Liver (tissue), 9 donors: ENCODE measurements around the gene DDX1. TPM values are rescaled to one million over a fixed set of nuclear protein-coding genes. Genes with fewer than 3 reads are reported as not detected.

ENCODE experiments used
- DNase-seq: peaks from one replicate; pipeline ENCODE4 v3.0.0-alpha.2; 2017; ENCODE audit warnings: low spot score
- H3K27ac ChIP-seq, 2 donors: one replicate each; pipeline ENCODE4 v1.7.0; 2013; ENCODE audit warnings: inconsistent platforms in 2 of 2, low read length in 2 of 2, control low read depth in 1 of 2, low read depth in 1 of 2, mild to moderate bottlenecking in 1 of 2
- H3K27me3 ChIP-seq, 4 donors: one replicate each; pipeline versions ENCODE4 v1.6.1 to v1.7.0; 2013; ENCODE audit warnings: low read length in 3 of 4, inconsistent platforms in 1 of 4, mild to moderate bottlenecking in 1 of 4, moderate library complexity in 1 of 4; ENCODE audit not compliant: control insufficient read depth in 4 of 4, insufficient read depth in 4 of 4
- H3K36me3 ChIP-seq, 4 donors: one replicate each; pipeline versions ENCODE4 v1.6.1 to v1.7.0; 2013; ENCODE audit warnings: low read length in 3 of 4, mild to moderate bottlenecking in 3 of 4, low read depth in 1 of 4, moderate library complexity in 1 of 4; ENCODE audit not compliant: control insufficient read depth in 4 of 4, insufficient read depth in 3 of 4
- H3K4me1 ChIP-seq, 4 donors: one replicate each; pipeline versions ENCODE4 v1.6.1 to v1.7.0; 2013; ENCODE audit warnings: low read length in 3 of 4, mild to moderate bottlenecking in 3 of 4, moderate library complexity in 1 of 4; ENCODE audit not compliant: control insufficient read depth in 4 of 4, insufficient read depth in 4 of 4
- H3K4me3 ChIP-seq, 3 donors: one replicate each; pipeline versions ENCODE4 v1.6.1 to v1.7.0; 2013; ENCODE audit warnings: low read length in 3 of 3, control low read depth in 1 of 3, low read depth in 1 of 3, mild to moderate bottlenecking in 1 of 3
- H3K9ac ChIP-seq, 2 donors: one replicate each; pipeline ENCODE4 v1.7.0; 2013; ENCODE audit warnings: low read length in 2 of 2, mild to moderate bottlenecking in 2 of 2, moderate library complexity in 2 of 2, control low read depth in 1 of 2, low read depth in 1 of 2
- H3K9me3 ChIP-seq, 4 donors: one replicate each; pipeline versions ENCODE4 v1.6.1 to v1.7.0; 2013; ENCODE audit warnings: low read length in 3 of 4; ENCODE audit not compliant: control insufficient read depth in 4 of 4
- ATF3 ChIP-seq: IDR thresholded peaks from 2 replicates; pipeline ENCODE4 v1.6.1; 2016; ENCODE audit warnings: antibody characterized with exemption
- CTCF ChIP-seq: fragments of 150-350 bp; IDR thresholded peaks from 2 replicates; pipeline ENCODE4 v1.5.1; 2017; ENCODE audit warnings: improper control_type of control experiment, low read depth, low read length; ENCODE audit not compliant: missing input control
- EGR1 ChIP-seq, 2 donors: IDR thresholded peaks; 2 replicates each; pipeline ENCODE4 v1.6.1; 2016 to 2018; ENCODE audit warnings: antibody characterized with exemption in 2 of 2, low read depth in 2 of 2
- FOXA1 ChIP-seq: IDR thresholded peaks from 2 replicates; pipeline ENCODE4 v1.6.1; 2016; ENCODE audit warnings: antibody characterized with exemption
- FOXA2 ChIP-seq: IDR thresholded peaks from 2 replicates; pipeline ENCODE4 v1.6.1; 2016; ENCODE audit warnings: antibody characterized with exemption
- GABPA ChIP-seq, 2 donors: IDR thresholded peaks in 1 of 2; conservative IDR thresholded peaks in 1 of 2; 2 replicates each; pipeline ENCODE4 v1.6.1; 2016; ENCODE audit warnings: antibody characterized with exemption in 2 of 2, mild to moderate bottlenecking in 1 of 2, moderate library complexity in 1 of 2
- HNF4A ChIP-seq, 2 donors: conservative IDR thresholded peaks; 2 replicates each; pipeline ENCODE4 v1.6.1; 2016; ENCODE audit warnings: antibody characterized with exemption in 2 of 2, mild to moderate bottlenecking in 2 of 2
- HNF4G ChIP-seq: IDR thresholded peaks from 2 replicates; pipeline ENCODE4 v1.6.1; 2016; ENCODE audit warnings: antibody characterized with exemption
- JUND ChIP-seq, 2 donors: IDR thresholded peaks; 2 replicates each; pipeline ENCODE4 v1.6.1; 2016; ENCODE audit warnings: antibody characterized with exemption in 2 of 2
- MAX ChIP-seq: IDR thresholded peaks from 2 replicates; pipeline ENCODE4 v1.6.1; 2016; ENCODE audit warnings: antibody characterized with exemption
- NR2F2 ChIP-seq: IDR thresholded peaks from 2 replicates; pipeline ENCODE4 v1.6.1; 2016; ENCODE audit warnings: antibody characterized with exemption
- RAD21 ChIP-seq, 2 donors: IDR thresholded peaks; 2 replicates each; pipeline ENCODE4 v1.6.1; 2016; ENCODE audit warnings: antibody characterized with exemption in 2 of 2, mild to moderate bottlenecking in 2 of 2
- REST ChIP-seq: IDR thresholded peaks from 2 replicates; pipeline ENCODE4 v1.6.1; 2016; ENCODE audit warnings: antibody characterized with exemption, mild to moderate bottlenecking
- RXRA ChIP-seq, 2 donors: IDR thresholded peaks; 2 replicates each; pipeline ENCODE4 v1.6.1; 2017 to 2018; ENCODE audit warnings: antibody characterized with exemption in 2 of 2, mild to moderate bottlenecking in 1 of 2
- TAF1 ChIP-seq: conservative IDR thresholded peaks from 2 replicates; pipeline ENCODE4 v1.6.1; 2016; ENCODE audit warnings: antibody characterized with exemption, mild to moderate bottlenecking
- YY1 ChIP-seq: IDR thresholded peaks from 2 replicates; pipeline ENCODE4 v1.6.1; 2016; ENCODE audit warnings: antibody characterized with exemption, mild to moderate bottlenecking
- ZBTB33 ChIP-seq: IDR thresholded peaks from 2 replicates; pipeline ENCODE4 v1.6.1; 2016; ENCODE audit warnings: antibody characterized with exemption
- WGBS: extraction: QIAGEN DNeasy Blood & Tissue Kit; methylation state at CpG from one replicate; pipeline ENCODE4 v1.1.7; 2013; 5-methylcytosine and 5-hydroxymethylcytosine counted together
- polyA plus RNA-seq, 2 donors: library from polyadenylated mRNA; stranded (reverse) in 1 of 2; unstranded in 1 of 2; fragments of 200-250 nt in 1 of 2; fragments of >200 nt in 1 of 2; fragmentation: Nextera tagmentation in 1 of 2; extraction: Ambion mirVana in 1 of 2; gene quantifications; one replicate each; pipeline versions ENCODE4 v1.2.1 to v1.2.3, GENCODE V29; 2013 to 2015
- total RNA-seq, 2 donors: library from RNA; depleted of rRNA; stranded (reverse); fragments of >200 nt; gene quantifications; one replicate each; pipeline ENCODE4 v1.2.3, GENCODE V29; 2014
- donor health status: healthy.
- donor health status: healthy.
- donor health status: healthy.
- donor health status: healthy.
- donor health status: healthy.

Gene DDX1
- total and polyA plus RNA-seq, 4 donors, result 31.7 to 43.9 (median 38.8) TPM

GRCh38 chr2:15656090-15656489, 64.4 kb downstream of the DDX1 start:
- no peaks in the 10 kb centered on the region for H3K36me3 ChIP-seq
- H3K27me3 ChIP-seq, result no peaks in the 10 kb centered on the region
- no peak for DNase-seq
- no peaks in the 10 kb centered on the region for H3K4me1 ChIP-seq
- H3K9ac ChIP-seq, result no peak overlapping the region
- TF ChIP-seq FOXA1, result no peak
- TF ChIP-seq HNF4A (conservative IDR thresholded peaks at IDR 0.05), result no peak
- TF ChIP-seq RXRA (IDR thresholded peaks at IDR 0.05), result no peak
- no peak for TF ChIP-seq RAD21 (IDR thresholded peaks at IDR 0.05)
- TF ChIP-seq HNF4G, result no peak
- TF ChIP-seq FOXA2, result no peak
- no peak for TF ChIP-seq ATF3
- no peak for TF ChIP-seq TAF1
- no peak for TF ChIP-seq CTCF
- no peak for TF ChIP-seq ZBTB33
- no peak for TF ChIP-seq REST
- TF ChIP-seq YY1, result no peak
- no peak for TF ChIP-seq NR2F2
- no peak for TF ChIP-seq MAX
- TF ChIP-seq GABPA (IDR thresholded peaks at IDR 0.05 in 1 of 2, conservative IDR thresholded peaks at IDR 0.05 in 1 of 2), result no peak
- no peak for TF ChIP-seq EGR1 (IDR thresholded peaks at IDR 0.05; ENCODE audit: low read depth in 2 of 2)
- no peak for TF ChIP-seq JUND (IDR thresholded peaks at IDR 0.05)
- H3K4me3 ChIP-seq, result no peak overlapping the region
- 96% methylated on average over 8 of the region's 8 CpGs for WGBS
- H3K27ac ChIP-seq, result no peak overlapping the region
- H3K9me3 ChIP-seq, result no peaks in the 10 kb centered on the region

DNA sequence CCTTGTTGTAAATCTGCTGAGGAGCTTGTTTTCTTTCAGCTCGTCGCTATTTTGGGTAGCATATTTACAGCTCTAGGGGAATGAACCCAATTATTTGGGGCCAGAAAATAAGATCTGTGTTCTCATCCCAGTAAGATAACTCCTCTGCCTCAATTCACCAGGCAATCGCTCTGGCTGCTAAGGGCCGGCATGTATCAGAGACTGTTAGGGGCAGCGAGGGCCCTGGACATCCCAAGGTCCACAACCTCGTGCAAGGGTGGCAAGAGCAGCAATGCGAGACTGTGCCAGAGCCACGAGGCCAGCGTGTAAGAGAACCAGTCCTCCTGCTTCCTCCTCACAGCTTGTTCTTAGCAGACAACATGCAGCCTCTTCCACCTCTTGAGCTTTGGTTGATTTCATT, 66.1 kb downstream of the DDX1 start:
- H3K9ac ChIP-seq, result no peak overlapping the region
- 93% methylated on average over 9 of the region's 9 CpGs for WGBS
- no peaks in the 10 kb centered on the region for H3K36me3 ChIP-seq
- no peaks in the 10 kb centered on the region for H3K9me3 ChIP-seq
- no peaks in the 10 kb centered on the region for H3K27me3 ChIP-seq
- no peak overlapping the region for H3K27ac ChIP-seq
- no peak overlapping the region for H3K4me3 ChIP-seq
- no peak for TF ChIP-seq RAD21 (IDR thresholded peaks at IDR 0.05)
- TF ChIP-seq ZBTB33, result no peak
- TF ChIP-seq JUND (IDR thresholded peaks at IDR 0.05), result no peak
- TF ChIP-seq FOXA2, result no peak
- no peak for TF ChIP-seq ATF3
- no peak for TF ChIP-seq REST
- TF ChIP-seq HNF4A (conservative IDR thresholded peaks at IDR 0.05), result no peak
- no peak for TF ChIP-seq MAX
- no peak for TF ChIP-seq GABPA (IDR thresholded peaks at IDR 0.05 in 1 of 2, conservative IDR thresholded peaks at IDR 0.05 in 1 of 2)
- no peak for TF ChIP-seq RXRA (IDR thresholded peaks at IDR 0.05)
- no peak for TF ChIP-seq TAF1
- no peaks in the 10 kb centered on the region for H3K4me1 ChIP-seq
- no peak for DNase-seq
